ENCODE measurements around the gene KCND2. TPM values are rescaled to one million over a fixed set of nuclear protein-coding genes. Genes with fewer than 3 reads are reported as not detected.

KCND2 gene
- total and polyA plus RNA-seq, 2 of the 8 experiments (the other 6 are each of a cell fraction or from before 2014, with no cell fraction given): 4.6 to 7.7 TPM

- no peaks in the 10 kb centered on the region for H3K9me3 ChIP-seq (ENCODE audit: insufficient read depth in 2 of 2, low read depth in 1 of 2, low read length in 1 of 2)
- H2BK5ac ChIP-seq (ENCODE audit: low read depth, low read length): no peak overlapping the region
- H4K20me1 ChIP-seq (replicated peaks in 1 of 2; ENCODE audit: control insufficient read depth in 1 of 2, insufficient read depth in 2 of 2, low read length in 2 of 2): no peaks in the 10 kb centered on the region
- H4K5ac ChIP-seq (ENCODE audit: insufficient read length, low read depth, low read length): no peak overlapping the region
- FAIRE-seq (no peak), DNase-seq (ENCODE audit: low read depth in 1 of 2, low spot score in 2 of 2) (no peak)
- H3K4me1 ChIP-seq (replicated peaks in 1 of 4; ENCODE audit: control insufficient read depth in 3 of 4, insufficient read depth in 4 of 4, low read length in 3 of 4): no peaks in the 10 kb centered on the region
- H3K4me3 ChIP-seq (ENCODE audit: extremely low read depth in 1 of 4, insufficient read depth in 2 of 4, low read depth in 3 of 4, low read length in 4 of 4): no peak overlapping the region
- H2BK20ac ChIP-seq (ENCODE audit: low read length): no peak overlapping the region
- no peak overlapping the region for H2BK12ac ChIP-seq (ENCODE audit: low read depth, low read length)
- no peak overlapping the region for H2AFZ ChIP-seq (ENCODE audit: low read length)
- no peaks in the 10 kb centered on the region for H3K79me2 ChIP-seq (ENCODE audit: control insufficient read depth in 1 of 2, insufficient read depth in 2 of 2, low read length in 2 of 2)
- H2BK15ac ChIP-seq (ENCODE audit: low read length): no peak overlapping the region
- H2AK5ac ChIP-seq (ENCODE audit: low read depth, low read length): no peak overlapping the region
- H2BK120ac ChIP-seq (replicated peaks; ENCODE audit: low read depth, low read length): no peak overlapping the region
- no peak overlapping the region for H3K4ac ChIP-seq (replicated peaks; ENCODE audit: insufficient read length, low read depth, low read length)
- H3K4me2 ChIP-seq (ENCODE audit: insufficient read depth in 1 of 2, low read depth in 2 of 2, low read length in 2 of 2): no peak overlapping the region
- H3K27ac ChIP-seq (ENCODE audit: low read depth, low read length): no peak overlapping the region
- H4K91ac ChIP-seq (replicated peaks; ENCODE audit: insufficient read length, low read length): no peak overlapping the region
- H3K23me2 ChIP-seq (ENCODE audit: low read depth, low read length): no peaks in the 10 kb centered on the region
- no peaks in the 10 kb centered on the region for H3K36me3 ChIP-seq (ENCODE audit: control insufficient read depth in 2 of 4, insufficient read depth in 4 of 4, low read length in 3 of 4)
- H4K8ac ChIP-seq (ENCODE audit: extremely low read depth, insufficient read depth, low read length): no peak overlapping the region
- H3K18ac ChIP-seq (ENCODE audit: extremely low read depth, low read length): no peak overlapping the region
- no peak overlapping the region for H3K14ac ChIP-seq (ENCODE audit: insufficient read length)
- no peaks in the 10 kb centered on the region for H3K27me3 ChIP-seq (replicated peaks in 1 of 4; ENCODE audit: control insufficient read depth in 3 of 4, extremely low read depth in 1 of 4, insufficient read depth in 3 of 4, low read length in 3 of 4)
- H3K56ac ChIP-seq (replicated peaks; ENCODE audit: insufficient read length, low read depth, low read length): no peak overlapping the region
- H3K9ac ChIP-seq (replicated peaks in 1 of 4; ENCODE audit: extremely low read depth in 1 of 4, low read depth in 3 of 4, low read length in 3 of 4): no peak overlapping the region
- H3K79me1 ChIP-seq (ENCODE audit: low read depth, low read length): no peaks in the 10 kb centered on the region
- ChIA-PET CTCF (ENCODE audit: partially characterized antibody) (interaction anchor here (0.7 kb wide), 1 partner anchor 10 kb away, joined by 3 read pairs; no protein-coding TSS in a partner anchor), POLR2A (ENCODE audit: partially characterized antibody) (no interaction called here)
- no peak overlapping the region for H3K23ac ChIP-seq (ENCODE audit: insufficient read length)
- TF ChIP-seq KDM1A (IDR thresholded peaks at IDR 0.05; ENCODE audit: borderline replicate concordance, low read length) (no peak), MAFK (IDR thresholded peaks at IDR 0.05; ENCODE audit: low read depth, low read length) (peak; percentile 42; the same call in 1 of the 2 replicates), TBP (IDR thresholded peaks at IDR 0.05; ENCODE audit: low read depth, low read length) (no peak)
These were observed 366.9 kb downstream of the KCND2 start for GRCh38 chr7:120639884-120640283.
